Testis (tissue), 3 donors: ENCODE results near the gene SPAG4. TPM values are rescaled to one million over a fixed set of nuclear protein-coding genes. Genes with fewer than 3 reads are reported as not detected.

Source experiments
- DNase-seq: peaks from one replicate; pipeline ENCODE4 v3.0.0-alpha.2; 2019
- H3K27ac ChIP-seq, 2 donors: fragments of 200-600 bp; sonication (generic); one replicate each; pipeline ENCODE4 v1.5.1; 2019
- H3K27me3 ChIP-seq: fragments of 200-600 bp; sonication (generic); one replicate; pipeline ENCODE4 v1.5.1; 2019
- H3K36me3 ChIP-seq: fragments of 200-600 bp; sonication (generic); one replicate; pipeline ENCODE4 v1.5.1; 2017; ENCODE audit warnings: low read depth; ENCODE audit errors: missing control alignments
- H3K4me1 ChIP-seq: fragments of 200-600 bp; sonication (generic); one replicate; pipeline ENCODE4 v1.5.1; 2019
- H3K4me3 ChIP-seq, 2 donors: fragments of 200-600 bp; sonication (generic); one replicate each; pipeline ENCODE4 v1.5.1; 2017 to 2019
- H3K9me3 ChIP-seq: fragments of 200-600 bp; sonication (generic); one replicate; pipeline ENCODE4 v1.5.1; 2017
- CTCF ChIP-seq, 3 experiments: fragments of 450-650 bp in 2 of 3; fragments of 200-600 bp in 1 of 3; sonication (generic) in 1 of 3; IDR thresholded peaks; one replicate each; pipeline ENCODE4 v1.5.1; 2016 to 2019; ENCODE audit warnings: antibody characterized with exemption in 3 of 3, mild to moderate bottlenecking in 2 of 3, moderate library complexity in 1 of 3
- POLR2A ChIP-seq: fragments of 450-650 bp; IDR thresholded peaks from one replicate; pipeline ENCODE4 v1.6.1; 2017; ENCODE audit warnings: antibody characterized with exemption, mild to moderate bottlenecking, moderate library complexity
- WGBS, 2 donors: methylation state at CpG; one replicate each; pipeline ENCODE4 v1.1.5; 2018; 5-methylcytosine and 5-hydroxymethylcytosine counted together
- intact Hi-C: fragments of 100-400 bp; cut with DNase I; formaldehyde crosslinking; loops from one replicate; pipeline ENCODE4 v1.15.1; 2023; ENCODE audit warnings: low total_unique reads
- polyA plus RNA-seq: library from polyadenylated mRNA; stranded (reverse); fragments of 350-450 nt; fragmentation: Illumina TruSeq; extraction: RNeasy Lipid Tissue Mini Kit (QIAGEN cat#74804); gene quantifications from one replicate; pipeline ENCODE4 v1.2.3, GENCODE V29; 2014; ENCODE audit warnings: low read depth, low replicate concordance; ENCODE audit not compliant: insufficient read depth
- total RNA-seq, 2 donors: library from RNA; depleted of rRNA; stranded (reverse); fragments of >200 nt; gene quantifications; one replicate each; pipeline ENCODE4 v1.2.3, GENCODE V29; 2016

SPAG4 gene
- total and polyA plus RNA-seq, 3 donors from 2014 or later, result 21.6 to 49.0 (median 39.0) TPM

- intact Hi-C loops, result no loop called here
- Histone ChIP-seq H3K27ac (no peak overlapping the region), H3K9me3 (no peaks in the 10 kb centered on the region), H3K27me3 (no peaks in the 10 kb centered on the region), H3K36me3 (no peaks in the 10 kb centered on the region), H3K4me1 (no peaks in the 10 kb centered on the region), H3K4me3 (no peak overlapping the region)
- no peak for TF ChIP-seq POLR2A
- TF ChIP-seq CTCF (IDR thresholded peaks at IDR 0.05), result no peak
- WGBS, 2 donors, result 93 to 95% methylated on average over 7 to 18 of the region's 18 CpGs
- DNase-seq, result no peak
Observed at GRCh38 chr20:35583636-35584560, 31.7 kb upstream of the SPAG4 start.

- intact Hi-C loops, result no loop called here
- H3K4me1 ChIP-seq, result no peaks in the 10 kb centered on the region
- no peaks in the 10 kb centered on the region for H3K36me3 ChIP-seq
- no peaks in the 10 kb centered on the region for H3K27me3 ChIP-seq
- TF ChIP-seq POLR2A (no peak), CTCF (IDR thresholded peaks at IDR 0.05) (no peak)
- H3K9me3 ChIP-seq, result no peaks in the 10 kb centered on the region
- no peak overlapping the region for H3K4me3 ChIP-seq
- WGBS, 2 donors, result 89 to 95% methylated on average over 6 of the region's 6 CpGs
- DNase-seq, result no peak
- no peak overlapping the region for H3K27ac ChIP-seq
Observed at GRCh38 chr20:35586751-35587425, 28.7 kb upstream of the SPAG4 start.

- no peak overlapping the region for H3K4me3 ChIP-seq
- no peaks in the 10 kb centered on the region for H3K27me3 ChIP-seq
- 86% methylated on average over 2 of the region's 2 CpGs for WGBS, 2 donors
- DNase-seq, result no peak
- intact Hi-C loops, result no loop called here
- no peaks in the 10 kb centered on the region for H3K9me3 ChIP-seq
- H3K4me1 ChIP-seq, result no peaks in the 10 kb centered on the region
- H3K36me3 ChIP-seq, result no peaks in the 10 kb centered on the region
- TF ChIP-seq POLR2A (no peak), CTCF (IDR thresholded peaks at IDR 0.05) (no peak)
- no peak overlapping the region for H3K27ac ChIP-seq
Observed at GRCh38 chr20:35587436-35587835, 28.2 kb upstream of the SPAG4 start.

GRCh38 chr20:35588397-35588796, 27.2 kb upstream of the SPAG4 start:
- Histone ChIP-seq H3K27me3 (no peaks in the 10 kb centered on the region), H3K4me1 (no peaks in the 10 kb centered on the region), H3K4me3 (no peak overlapping the region), H3K9me3 (no peaks in the 10 kb centered on the region), H3K36me3 (no peaks in the 10 kb centered on the region), H3K27ac (no peak overlapping the region)
- intact Hi-C loops, result no loop called here
- DNase-seq, result no peak
- WGBS, 2 donors, result 88 to 93% methylated on average over 14 of the region's 14 CpGs
- TF ChIP-seq POLR2A, result no peak
- no peak for TF ChIP-seq CTCF (IDR thresholded peaks at IDR 0.05)
